Activated CD8-positive, alpha-beta T cell treated with anti-CD3 and anti-CD28 coated beads for 36 hours (primary cell): ENCODE results near the gene DLG2. TPM values are rescaled to one million over a fixed set of nuclear protein-coding genes. Genes with fewer than 3 reads are reported as not detected.

ENCODE experiments used
- ATAC-seq: fragments of 200-7000 bp; cut with Tn5 transposase; one replicate; pipeline ENCODE4 v1.10.0; 2021; ENCODE audit warnings: mild to moderate bottlenecking, moderate library complexity
- CTCF ChIA-PET: fragments of 350-600 bp; sonication (Branson Sonifier 250); formaldehyde crosslinking; loops from one replicate; lab custom pipeline; 2021; ENCODE audit warnings: antibody characterized with exemption; lab: Charles Lee
- POLR2A ChIA-PET: fragments of 350-600 bp; sonication (Branson Sonifier 250); formaldehyde crosslinking; loops from one replicate; lab custom pipeline; 2021; ENCODE audit warnings: antibody characterized with exemption; lab: Charles Lee
- DNase-seq: peaks from one replicate; pipeline ENCODE4 v3.0.0-alpha.2; 2020
- H3K27ac Mint-ChIP-seq: one replicate; pipeline ENCODE4 v1.8.0; 2021; ENCODE audit warnings: mild to moderate bottlenecking, mixed read lengths
- H3K27me3 Mint-ChIP-seq: one replicate; pipeline ENCODE4 v1.8.0; 2021; ENCODE audit warnings: mixed read lengths
- H3K36me3 Mint-ChIP-seq: one replicate; pipeline ENCODE4 v1.8.0; 2021; ENCODE audit warnings: low read depth, mixed read lengths
- H3K4me1 Mint-ChIP-seq: one replicate; pipeline ENCODE4 v1.8.0; 2021; ENCODE audit warnings: low read depth, mixed read lengths
- H3K4me3 Mint-ChIP-seq: one replicate; pipeline ENCODE4 v1.8.0; 2021; ENCODE audit warnings: mild to moderate bottlenecking, moderate library complexity, mixed read lengths
- H3K9me3 Mint-ChIP-seq: one replicate; pipeline ENCODE4 v1.8.0; 2021; ENCODE audit warnings: mixed read lengths
- CTCF ChIP-seq: fragments of 200-600 bp; IDR thresholded peaks from one replicate; pipeline ENCODE4 v1.8.0; 2022; ENCODE audit warnings: antibody characterized with exemption, mild to moderate bottlenecking
- intact Hi-C: fragments of 100-400 bp; cut with micrococcal nuclease; formaldehyde crosslinking; loops from one replicate; pipeline ENCODE4 v1.10.0; 2022
- total RNA-seq, 2 experiments: library from RNA; stranded (reverse); gene quantifications; one replicate each; pipeline ENCODE4 v1.2.3, GENCODE V29; 2021

DLG2 gene
- total RNA-seq, 2 experiments from 2014 or later: 2.2 to 2.6 TPM

DNA sequence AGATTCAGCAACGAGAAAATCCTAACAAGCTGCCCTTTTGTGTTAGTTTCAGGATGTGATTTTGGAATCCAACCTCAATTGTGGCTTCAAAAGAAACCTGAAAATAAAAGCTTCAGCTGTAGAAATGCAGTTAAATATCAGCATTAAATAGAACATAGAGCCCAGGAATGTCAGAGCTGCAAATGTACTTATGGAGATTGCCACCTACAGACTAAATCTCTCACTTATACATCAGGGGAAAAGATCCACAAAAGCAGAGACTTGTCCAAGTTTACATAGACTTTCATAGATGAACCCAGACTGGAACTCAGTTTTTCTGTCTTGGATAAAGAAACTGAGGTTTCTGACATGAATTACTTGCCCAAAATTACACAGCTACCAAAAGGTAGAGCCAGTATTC is 446.6 kb downstream of the DLG2 start:
- POLR2A ChIA-PET: no interaction called here
- DNase-seq: no peak
- peaks cover 6% of the 10 kb centered on the region for H3K9me3 Mint-ChIP-seq
- no peak for ATAC-seq
- TF ChIP-seq CTCF: no peak
- intact Hi-C loops: no loop called here
- H3K27ac Mint-ChIP-seq: no peak overlapping the region
- no peaks in the 10 kb centered on the region for H3K36me3 Mint-ChIP-seq
- H3K4me3 Mint-ChIP-seq: no peak overlapping the region
- CTCF ChIA-PET: no interaction called here
- no peaks in the 10 kb centered on the region for H3K27me3 Mint-ChIP-seq
- no peaks in the 10 kb centered on the region for H3K4me1 Mint-ChIP-seq

- ATAC-seq: no peak
- H3K9me3 Mint-ChIP-seq: peaks cover 34% of the 10 kb centered on the region
- no peak for TF ChIP-seq CTCF
- intact Hi-C loops: no loop called here
- no peaks in the 10 kb centered on the region for H3K4me1 Mint-ChIP-seq
- H3K4me3 Mint-ChIP-seq: no peak overlapping the region
- no peaks in the 10 kb centered on the region for H3K36me3 Mint-ChIP-seq
- ChIA-PET POLR2A (no interaction called here), CTCF (no interaction called here)
- H3K27me3 Mint-ChIP-seq: no peaks in the 10 kb centered on the region
- no peak for DNase-seq
- no peak overlapping the region for H3K27ac Mint-ChIP-seq
Measured at GRCh38 chr11:85171648-85172257, 455.4 kb downstream of the DLG2 start.

GRCh38 chr11:85170184-85170583 is 457.0 kb downstream of the DLG2 start:
- ChIA-PET CTCF (no interaction called here), POLR2A (no interaction called here)
- intact Hi-C loops: no loop called here
- no peak for TF ChIP-seq CTCF
- Mint-ChIP-seq H3K27ac (no peak overlapping the region), H3K4me1 (no peaks in the 10 kb centered on the region), H3K27me3 (no peaks in the 10 kb centered on the region), H3K4me3 (no peak overlapping the region), H3K9me3 (peaks cover 30% of the 10 kb centered on the region), H3K36me3 (no peaks in the 10 kb centered on the region)
- ATAC-seq (no peak), DNase-seq (no peak)

- DNase-seq (no peak), ATAC-seq (no peak)
- ChIA-PET POLR2A (no interaction called here), CTCF (no interaction called here)
- no peak overlapping the region for H3K4me3 Mint-ChIP-seq
- H3K27ac Mint-ChIP-seq: no peak overlapping the region
- H3K27me3 Mint-ChIP-seq: no peaks in the 10 kb centered on the region
- no peaks in the 10 kb centered on the region for H3K36me3 Mint-ChIP-seq
- TF ChIP-seq CTCF: no peak
- H3K9me3 Mint-ChIP-seq: peaks cover 13% of the 10 kb centered on the region
- no peaks in the 10 kb centered on the region for H3K4me1 Mint-ChIP-seq
- intact Hi-C loops: no loop called here
Measured at GRCh38 chr11:85167471-85167870, 459.7 kb downstream of the DLG2 start.

GRCh38 chr11:85167038-85167437 is 460.1 kb downstream of the DLG2 start:
- H3K4me1 Mint-ChIP-seq: no peaks in the 10 kb centered on the region
- no peak overlapping the region for H3K27ac Mint-ChIP-seq
- ATAC-seq (no peak), DNase-seq (no peak)
- ChIA-PET CTCF (no interaction called here), POLR2A (no interaction called here)
- intact Hi-C loops: no loop called here
- no peak for TF ChIP-seq CTCF
- H3K27me3 Mint-ChIP-seq: no peaks in the 10 kb centered on the region
- H3K4me3 Mint-ChIP-seq: no peak overlapping the region
- H3K36me3 Mint-ChIP-seq: no peaks in the 10 kb centered on the region
- peaks cover 12% of the 10 kb centered on the region for H3K9me3 Mint-ChIP-seq
